K562 (cell line): ENCODE data around the gene AKIRIN1.

Experiments
- ARID3B ChIP-seq: fragments of 250-450 bp; sonication (Bioruptor Pico); IDR thresholded peaks from 2 replicates; pipeline ENCODE4 v1.4.0; 2020; ENCODE audit warnings: borderline replicate concordance
- CTCF ChIP-seq, 3 experiments: IDR thresholded peaks in 2 of 3; conservative IDR thresholded peaks in 1 of 3; 2 replicates each; pipeline ENCODE4 v1.5.1; 2011 to 2012; ENCODE audit warnings: low read length in 3 of 3, mild to moderate bottlenecking in 3 of 3, control low read depth in 2 of 3, improper control_type of control experiment in 1 of 3, inconsistent platforms in 1 of 3, low read depth in 1 of 3, mixed read lengths in 1 of 3, moderate library complexity in 1 of 3; ENCODE audit not compliant: insufficient read depth in 2 of 3
- RAD21 ChIP-seq, 2 experiments: fragments of 250-450 bp in 1 of 2; fragments of 450-650 bp in 1 of 2; sonication (Bioruptor Pico) in 1 of 2; formaldehyde crosslinking in 1 of 2; IDR thresholded peaks in 1 of 2; conservative IDR thresholded peaks in 1 of 2; 2 replicates each; pipeline versions ENCODE4 v1.4.0 to v1.8.0; 2020 to 2022; ENCODE audit warnings: mild to moderate bottlenecking in 2 of 2, moderate library complexity in 1 of 2
- SMAD3 ChIP-seq: fragments of 450-650 bp; formaldehyde crosslinking; conservative IDR thresholded peaks from 2 replicates; pipeline ENCODE4 v1.4.0; 2020; ENCODE audit warnings: mild to moderate bottlenecking
- TAF1 ChIP-seq: IDR thresholded peaks from 2 replicates; pipeline ENCODE4 v1.6.1; 2011; ENCODE audit warnings: mild to moderate bottlenecking, low read length, moderate library complexity; ENCODE audit not compliant: insufficient read depth, control insufficient read depth, severe bottlenecking; ENCODE audit errors: extremely low read depth
- TBP ChIP-seq: optimal IDR thresholded peaks from 2 replicates; pipeline ENCODE3; 2011; ENCODE audit warnings: low read depth, low read length, improper control_type of control experiment
- ZNF431 ChIP-seq: sonication (generic); formaldehyde crosslinking; IDR thresholded peaks from 2 replicates; pipeline ENCODE4 v1.8.0; 2022; ENCODE audit warnings: mild to moderate bottlenecking, missing genetic modification reagents

GRCh38 chr1:39006287-39006686 is 15.2 kb downstream of the AKIRIN1 start:
- no peak for TF ChIP-seq SMAD3 (CRISPR knock-in tag)
- no peak for TF ChIP-seq ARID3B (CRISPR knock-in tag)
- no peak for TF ChIP-seq CTCF (IDR thresholded peaks at IDR 0.05 in 2 of 3, conservative IDR thresholded peaks at IDR 0.05 in 1 of 3; ENCODE audit: insufficient read depth in 2 of 3, low read depth in 1 of 3, low read length in 3 of 3)
- no peak for TF ChIP-seq RAD21 (CRISPR knock-in tag; conservative IDR thresholded peaks at IDR 0.05 in 1 of 2, IDR thresholded peaks at IDR 0.05 in 1 of 2)
- TF ChIP-seq TAF1 = no peak
- no peak for TF ChIP-seq ZNF431 (CRISPR knock-in tag)
- TF ChIP-seq TBP = no peak
